Measurements from ENCODE around the gene POC1A.

POC1A gene

GRCh38 chr3:52118156-52118875 lies 35.9 kb downstream of the POC1A start:
- no peak for DNase-seq (ENCODE audit: low spot score)
- TF ChIP-seq, protein P1, sequence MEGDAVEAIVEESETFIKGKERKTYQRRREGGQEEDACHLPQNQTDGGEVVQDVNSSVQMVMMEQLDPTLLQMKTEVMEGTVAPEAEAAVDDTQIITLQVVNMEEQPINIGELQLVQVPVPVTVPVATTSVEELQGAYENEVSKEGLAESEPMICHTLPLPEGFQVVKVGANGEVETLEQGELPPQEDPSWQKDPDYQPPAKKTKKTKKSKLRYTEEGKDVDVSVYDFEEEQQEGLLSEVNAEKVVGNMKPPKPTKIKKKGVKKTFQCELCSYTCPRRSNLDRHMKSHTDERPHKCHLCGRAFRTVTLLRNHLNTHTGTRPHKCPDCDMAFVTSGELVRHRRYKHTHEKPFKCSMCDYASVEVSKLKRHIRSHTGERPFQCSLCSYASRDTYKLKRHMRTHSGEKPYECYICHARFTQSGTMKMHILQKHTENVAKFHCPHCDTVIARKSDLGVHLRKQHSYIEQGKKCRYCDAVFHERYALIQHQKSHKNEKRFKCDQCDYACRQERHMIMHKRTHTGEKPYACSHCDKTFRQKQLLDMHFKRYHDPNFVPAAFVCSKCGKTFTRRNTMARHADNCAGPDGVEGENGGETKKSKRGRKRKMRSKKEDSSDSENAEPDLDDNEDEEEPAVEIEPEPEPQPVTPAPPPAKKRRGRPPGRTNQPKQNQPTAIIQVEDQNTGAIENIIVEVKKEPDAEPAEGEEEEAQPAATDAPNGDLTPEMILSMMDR (IDR thresholded peaks at IDR 0.05; ENCODE audit: extremely low read depth, insufficient read depth, missing control alignments), result no peak
- in situ Hi-C loops (cut with MboI; ENCODE audit: low pct_unique_long_range_greater_than_20kb, low sequenced_read_pairs, unreplicated experiment), result no loop called here

DNA sequence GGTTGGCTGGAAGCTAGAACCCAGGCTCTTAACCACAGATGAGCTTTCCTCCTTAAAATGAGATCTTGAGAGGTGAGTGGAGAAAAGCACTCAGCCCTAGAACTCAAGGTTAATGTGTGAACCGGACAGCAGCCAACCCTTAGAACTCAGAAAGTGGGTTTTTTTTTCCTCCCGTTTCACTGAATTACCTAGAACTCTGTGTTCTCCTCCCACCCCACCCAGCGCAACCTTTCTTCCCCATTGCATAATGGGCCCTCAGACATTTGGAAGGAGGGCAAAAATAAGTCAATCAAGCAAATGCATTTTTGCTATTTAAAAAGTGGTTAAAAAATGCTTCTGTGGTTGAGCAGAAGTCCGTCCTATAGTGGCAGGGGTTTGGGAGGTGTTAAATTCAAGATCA lies 36.7 kb downstream of the POC1A start:
- no peak for DNase-seq (ENCODE audit: low spot score)
- in situ Hi-C loops (cut with MboI; ENCODE audit: low pct_unique_long_range_greater_than_20kb, low sequenced_read_pairs, unreplicated experiment), result no loop called here
- TF ChIP-seq, protein P1 (IDR thresholded peaks at IDR 0.05; ENCODE audit: extremely low read depth, insufficient read depth, missing control alignments), result no peak

GRCh38 chr3:52112056-52112455 lies 42.2 kb downstream of the POC1A start:
- DNase-seq (ENCODE audit: low spot score), result no peak
- in situ Hi-C loops (cut with MboI; ENCODE audit: low pct_unique_long_range_greater_than_20kb, low sequenced_read_pairs, unreplicated experiment), result no loop called here
- TF ChIP-seq, protein P1 (IDR thresholded peaks at IDR 0.05; ENCODE audit: extremely low read depth, insufficient read depth, missing control alignments), result no peak

DNA sequence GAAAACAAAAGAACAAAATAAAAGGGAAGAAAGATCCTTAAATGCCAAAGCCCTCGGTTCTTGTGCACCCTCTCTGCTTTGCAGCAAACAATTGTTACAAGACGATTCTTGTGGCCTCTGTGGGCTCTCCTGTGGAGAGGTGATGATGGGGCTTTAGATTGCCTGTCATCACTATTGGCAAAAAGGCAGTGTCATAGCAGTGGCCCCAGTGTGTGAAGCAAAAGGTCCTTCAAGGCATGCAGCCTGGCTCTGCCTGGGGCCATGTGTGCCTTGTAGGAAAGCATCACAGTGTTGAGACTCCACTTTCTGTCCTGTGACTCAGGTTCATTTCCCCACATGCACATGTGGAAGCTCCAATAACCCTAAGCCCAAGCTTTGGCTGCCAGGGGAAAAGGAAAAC lies 43.7 kb downstream of the POC1A start:
- in situ Hi-C loops (cut with MboI; ENCODE audit: low pct_unique_long_range_greater_than_20kb, low sequenced_read_pairs, unreplicated experiment), result no loop called here
- TF ChIP-seq, protein P1 (IDR thresholded peaks at IDR 0.05; ENCODE audit: extremely low read depth, insufficient read depth, missing control alignments), result no peak
- DNase-seq (ENCODE audit: low spot score), result no peak

GRCh38 chr3:52109611-52110301 lies 44.5 kb downstream of the POC1A start:
- TF ChIP-seq, protein P1 (IDR thresholded peaks at IDR 0.05; ENCODE audit: extremely low read depth, insufficient read depth, missing control alignments), result no peak

DNA sequence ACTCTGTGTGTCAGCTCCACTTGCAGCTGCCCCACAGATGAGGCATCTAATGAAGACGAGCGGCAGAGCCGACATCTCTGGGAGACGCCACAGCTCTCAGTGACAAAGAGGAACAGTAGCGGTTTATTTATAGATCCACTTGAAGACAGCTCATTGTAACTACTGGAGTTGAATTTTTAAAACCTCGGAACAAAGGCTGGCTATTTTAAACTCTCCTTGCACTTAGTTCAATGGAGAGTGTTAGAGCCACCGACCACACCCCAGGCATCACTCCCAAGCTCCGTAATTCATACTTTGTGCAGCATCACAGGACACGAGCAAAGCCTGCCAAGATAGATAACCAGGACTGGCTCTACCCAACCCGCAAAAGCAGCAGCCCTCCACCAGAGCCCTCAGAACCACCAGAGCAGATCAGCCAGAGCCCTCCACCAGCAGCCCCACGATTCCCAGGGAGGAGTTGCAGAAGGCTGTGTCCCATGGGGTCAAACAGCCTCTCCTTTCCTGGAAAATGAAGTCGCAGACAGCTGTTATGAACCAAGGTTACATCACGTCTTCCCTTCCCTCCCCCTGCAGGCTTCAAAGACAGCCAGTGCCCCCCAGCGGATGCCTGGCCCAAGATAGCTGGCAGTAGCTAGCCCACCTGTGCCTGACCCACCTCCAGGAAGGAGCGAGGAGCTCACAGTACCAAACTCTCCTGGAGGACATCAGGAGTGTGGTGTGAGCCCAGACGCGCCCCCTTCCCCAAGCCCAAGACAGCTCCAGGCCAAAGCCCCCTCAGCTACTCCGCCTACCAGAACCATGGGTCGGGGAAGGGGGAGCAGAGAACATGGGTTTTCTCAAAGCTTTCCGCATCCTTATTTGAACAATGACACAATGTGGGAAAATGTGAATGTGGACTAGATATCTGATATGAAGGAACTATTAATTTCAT lies 45.7 kb downstream of the POC1A start:
- in situ Hi-C loops (cut with MboI; ENCODE audit: low pct_unique_long_range_greater_than_20kb, low sequenced_read_pairs, unreplicated experiment), result no loop called here
- TF ChIP-seq, protein P1 (IDR thresholded peaks at IDR 0.05; ENCODE audit: extremely low read depth, insufficient read depth, missing control alignments), result no peak
- no peak for DNase-seq (ENCODE audit: low spot score)

More at GRCh38 chr3:52109611-52110301, 44.5 kb downstream of the POC1A start:
- in situ Hi-C loops (cut with MboI; ENCODE audit: low pct_unique_long_range_greater_than_20kb, low sequenced_read_pairs, unreplicated experiment), result no loop called here
- no peak for DNase-seq (ENCODE audit: low spot score)
